ENCODE results near the gene TESK2.

DNA sequence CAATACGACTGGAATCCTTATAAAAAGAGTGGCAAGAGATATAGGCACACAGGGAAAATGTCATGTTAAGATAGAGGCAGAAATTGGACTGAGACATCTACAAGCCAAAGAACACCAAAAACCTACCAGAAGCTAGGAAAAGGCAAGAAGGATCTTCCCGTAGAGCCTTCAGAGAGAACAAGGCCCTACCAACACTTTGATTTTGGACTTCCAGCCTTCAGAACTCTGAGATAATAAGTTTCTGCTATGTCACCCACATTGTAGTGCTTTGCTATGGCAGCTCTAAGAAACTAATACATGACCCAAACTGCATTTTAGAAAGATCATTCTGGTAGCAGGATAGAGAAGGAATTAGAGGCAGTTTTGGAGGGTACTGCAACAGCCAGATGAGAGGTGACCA lies 126.7 kb downstream of the TESK2 start:
- TF ChIP-seq, protein P1, sequence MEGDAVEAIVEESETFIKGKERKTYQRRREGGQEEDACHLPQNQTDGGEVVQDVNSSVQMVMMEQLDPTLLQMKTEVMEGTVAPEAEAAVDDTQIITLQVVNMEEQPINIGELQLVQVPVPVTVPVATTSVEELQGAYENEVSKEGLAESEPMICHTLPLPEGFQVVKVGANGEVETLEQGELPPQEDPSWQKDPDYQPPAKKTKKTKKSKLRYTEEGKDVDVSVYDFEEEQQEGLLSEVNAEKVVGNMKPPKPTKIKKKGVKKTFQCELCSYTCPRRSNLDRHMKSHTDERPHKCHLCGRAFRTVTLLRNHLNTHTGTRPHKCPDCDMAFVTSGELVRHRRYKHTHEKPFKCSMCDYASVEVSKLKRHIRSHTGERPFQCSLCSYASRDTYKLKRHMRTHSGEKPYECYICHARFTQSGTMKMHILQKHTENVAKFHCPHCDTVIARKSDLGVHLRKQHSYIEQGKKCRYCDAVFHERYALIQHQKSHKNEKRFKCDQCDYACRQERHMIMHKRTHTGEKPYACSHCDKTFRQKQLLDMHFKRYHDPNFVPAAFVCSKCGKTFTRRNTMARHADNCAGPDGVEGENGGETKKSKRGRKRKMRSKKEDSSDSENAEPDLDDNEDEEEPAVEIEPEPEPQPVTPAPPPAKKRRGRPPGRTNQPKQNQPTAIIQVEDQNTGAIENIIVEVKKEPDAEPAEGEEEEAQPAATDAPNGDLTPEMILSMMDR (optimal IDR thresholded peaks at IDR 0.05 in 1 of 3, IDR thresholded peaks at IDR 0.05 in 1 of 3, conservative IDR thresholded peaks at IDR 0.05 in 1 of 3; ENCODE audit: extremely low read depth in 1 of 3, insufficient read depth in 2 of 3, low read length in 3 of 3), result no peak
- no peak for TF ChIP-seq EZH2 (IDR thresholded peaks at IDR 0.05; ENCODE audit: low read length)

All from keratinocyte (primary cell).